Keratinocyte (primary cell): Measurements from ENCODE around the gene GATA2. TPM values are rescaled to one million over a fixed set of nuclear protein-coding genes. Genes with fewer than 3 reads are reported as not detected.

Experiments used
- DNase-seq: peaks from one replicate; pipeline ENCODE4 v3.0.0-alpha.2; 2011; ENCODE audit warnings: low read depth, missing footprints, low spot score
- FAIRE-seq: peaks from 2 replicates; lab custom pipeline; 2011; peaks lifted over from hg19 to GRCh38; lab: Jason Lieb, UNC
- H2AFZ ChIP-seq: 2 replicates; pipeline ENCODE4 v1.6.0; 2012; ENCODE audit warnings: low read length, control low read depth, inconsistent platforms; ENCODE audit not compliant: control insufficient read depth
- H3K27ac ChIP-seq: 2 replicates; pipeline ENCODE4 v1.5.1; 2011; ENCODE audit warnings: low read length; ENCODE audit not compliant: control insufficient read depth, insufficient read depth
- H3K27me3 ChIP-seq: 3 replicates; pipeline ENCODE4 v1.6.0; 2011; ENCODE audit warnings: low read length; ENCODE audit not compliant: control insufficient read depth, insufficient read depth; ENCODE audit errors: extremely low read depth
- H3K36me3 ChIP-seq, 2 experiments: 2 replicates in 1 of 2; 3 replicates in 1 of 2; pipeline ENCODE4 v1.5.1; 2011; ENCODE audit warnings: low read length in 2 of 2, mild to moderate bottlenecking in 1 of 2; ENCODE audit not compliant: control insufficient read depth in 2 of 2, insufficient read depth in 2 of 2; ENCODE audit errors: extremely low read depth in 1 of 2
- H3K4me1 ChIP-seq: 3 replicates; pipeline ENCODE4 v1.5.1; 2011; ENCODE audit warnings: low read length; ENCODE audit not compliant: control insufficient read depth, insufficient read depth; ENCODE audit errors: extremely low read depth
- H3K4me2 ChIP-seq: 3 replicates; pipeline ENCODE4 v1.6.0; 2011; ENCODE audit warnings: low read depth, low read length; ENCODE audit not compliant: control insufficient read depth, insufficient read depth; ENCODE audit errors: extremely low read depth
- H3K4me3 ChIP-seq, 3 experiments: fragments of 200-600 bp in 1 of 3; sonication (generic) in 1 of 3; 2 replicates in 2 of 3; 3 replicates in 1 of 3; pipeline ENCODE4 v1.5.1; 2011 to 2016; ENCODE audit warnings: low read length in 3 of 3, mild to moderate bottlenecking in 3 of 3, control low read depth in 2 of 3, inconsistent platforms in 1 of 3, low read depth in 1 of 3, mixed read lengths in 1 of 3, mixed run types in 1 of 3, moderate library complexity in 1 of 3; ENCODE audit not compliant: control insufficient read depth in 2 of 3, insufficient read depth in 2 of 3; ENCODE audit errors: extremely low read depth in 1 of 3
- H3K79me2 ChIP-seq: 2 replicates; pipeline ENCODE4 v1.6.0; 2012; ENCODE audit warnings: low read length; ENCODE audit not compliant: control insufficient read depth, insufficient read depth
- H3K9ac ChIP-seq: 3 replicates; pipeline ENCODE4 v1.6.0; 2011; ENCODE audit warnings: low read length; ENCODE audit not compliant: control insufficient read depth, insufficient read depth; ENCODE audit errors: extremely low read depth
- H3K9me1 ChIP-seq: 3 replicates; pipeline ENCODE4 v1.6.0; 2011; ENCODE audit warnings: low read length; ENCODE audit not compliant: control insufficient read depth, insufficient read depth; ENCODE audit errors: extremely low read depth
- H3K9me3 ChIP-seq: 2 replicates; pipeline ENCODE4 v1.5.1; 2012; ENCODE audit warnings: low read depth, low read length; ENCODE audit not compliant: control insufficient read depth
- H4K20me1 ChIP-seq: 3 replicates; pipeline ENCODE4 v1.6.0; 2011; ENCODE audit warnings: low read length; ENCODE audit not compliant: control insufficient read depth, insufficient read depth; ENCODE audit errors: extremely low read depth
- CTCF ChIP-seq, 3 experiments: IDR thresholded peaks in 1 of 3; conservative IDR thresholded peaks in 1 of 3; optimal IDR thresholded peaks in 1 of 3; 2 replicates in 2 of 3; 3 replicates in 1 of 3; pipeline versions ENCODE3 to v1.5.1; 2011; ENCODE audit warnings: low read length in 3 of 3, mild to moderate bottlenecking in 3 of 3, moderate library complexity in 2 of 3, control low read depth in 1 of 3, inconsistent platforms in 1 of 3; ENCODE audit not compliant: insufficient read depth in 2 of 3; ENCODE audit errors: extremely low read depth in 1 of 3
- EZH2 ChIP-seq: IDR thresholded peaks from one replicate; pipeline ENCODE4 v1.6.1; 2012; ENCODE audit warnings: inconsistent platforms, mild to moderate bottlenecking, low read length, moderate library complexity
- dilution Hi-C: fragments of 300-500 bp; cut with MboI; formaldehyde crosslinking; loops from one replicate; pipeline ENCODE4 v1.7.0; 2020; ENCODE audit warnings: low sequenced_read_pairs; ENCODE audit not compliant: extremely low pct_ligation_motif_present
- polyA plus RNA-seq, 5 experiments: library from polyadenylated mRNA; depleted of rRNA in 3 of 5; stranded (reverse) in 3 of 5; stranded (forward) in 1 of 5; unstranded in 1 of 5; fragments of >200 nt; gene quantifications; 1 replicate in 1 of 5; 2 replicates in 3 of 5; 3 replicates in 1 of 5; pipeline versions ENCODE4 v1.2.1 to v1.2.3, GENCODE V29; 2011 to 2012; ENCODE audit warnings: missing spikeins in 2 of 5, low read depth in 1 of 5, low replicate concordance in 1 of 5

GATA2 gene
- polyA plus RNA-seq, 1 donor (not counting 4 experiments of a cell fraction or from before 2014, with no cell fraction given), result not detected

DNA sequence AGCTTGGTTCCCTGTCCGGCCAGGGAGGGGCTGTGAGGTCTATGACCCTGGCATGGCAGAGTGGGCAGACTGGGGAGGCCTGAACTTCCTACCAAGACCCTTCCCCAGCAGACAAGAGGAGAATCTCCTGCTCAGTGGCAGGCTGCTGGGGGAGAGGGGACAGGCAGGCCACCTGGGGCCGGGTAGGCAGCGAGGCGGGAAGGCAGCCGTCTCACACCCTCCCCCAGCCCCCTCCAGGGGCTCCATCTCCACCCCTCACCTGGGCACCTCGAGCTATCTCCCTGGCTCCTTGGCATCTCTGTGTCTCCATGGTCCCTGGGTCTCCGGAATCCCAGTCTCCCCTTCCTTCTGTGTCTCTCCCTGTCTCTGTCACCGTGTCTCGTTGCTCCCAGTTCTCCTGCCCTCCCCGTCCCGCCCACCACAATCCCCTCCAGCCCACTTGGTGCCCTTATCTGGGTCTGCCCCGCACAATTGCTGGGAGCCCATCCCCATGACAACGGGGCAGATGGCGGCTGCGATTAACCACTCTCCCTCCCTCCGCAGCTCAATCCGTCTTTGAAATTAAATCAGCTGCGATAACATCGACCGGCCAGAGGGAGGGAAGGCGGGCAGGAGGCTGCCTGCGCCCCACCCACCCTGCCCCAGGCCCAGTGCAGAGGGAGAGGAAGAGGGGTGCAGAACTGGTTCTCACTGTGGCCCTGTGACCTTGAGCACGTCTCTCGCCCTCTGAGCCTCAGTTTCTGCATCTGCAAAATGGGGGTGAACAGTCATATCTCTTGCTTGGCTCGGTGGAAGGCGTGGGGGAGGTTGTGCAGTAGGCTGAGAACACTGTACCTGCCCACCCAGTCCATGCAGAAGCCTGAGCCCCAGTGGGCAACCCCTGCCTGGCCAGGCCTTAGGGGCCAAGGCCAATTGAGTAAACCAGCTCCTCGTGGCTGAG lies 36.0 kb downstream of the GATA2 start:
- Histone ChIP-seq H4K20me1 (no peaks in the 10 kb centered on the region), H3K9ac (no peak overlapping the region), H3K4me1 (no peaks in the 10 kb centered on the region), H3K4me2 (no peak overlapping the region), H2AFZ (no peak overlapping the region), H3K36me3 (no peaks in the 10 kb centered on the region), H3K79me2 (no peaks in the 10 kb centered on the region), H3K9me1 (no peaks in the 10 kb centered on the region), H3K4me3 (no peak overlapping the region), H3K27ac (no peak overlapping the region), H3K9me3 (no peaks in the 10 kb centered on the region), H3K27me3 (peaks cover 51% of the 10 kb centered on the region)
- dilution Hi-C loops, result no loop called here
- FAIRE-seq (no peak), DNase-seq (no peak)
- TF ChIP-seq EZH2 (no peak), CTCF (optimal IDR thresholded peaks at IDR 0.05 in 1 of 3, IDR thresholded peaks at IDR 0.05 in 1 of 3, conservative IDR thresholded peaks at IDR 0.05 in 1 of 3; ENCODE audit: extremely low read depth in 1 of 3, insufficient read depth in 2 of 3, low read length in 3 of 3) (no peak)

DNA sequence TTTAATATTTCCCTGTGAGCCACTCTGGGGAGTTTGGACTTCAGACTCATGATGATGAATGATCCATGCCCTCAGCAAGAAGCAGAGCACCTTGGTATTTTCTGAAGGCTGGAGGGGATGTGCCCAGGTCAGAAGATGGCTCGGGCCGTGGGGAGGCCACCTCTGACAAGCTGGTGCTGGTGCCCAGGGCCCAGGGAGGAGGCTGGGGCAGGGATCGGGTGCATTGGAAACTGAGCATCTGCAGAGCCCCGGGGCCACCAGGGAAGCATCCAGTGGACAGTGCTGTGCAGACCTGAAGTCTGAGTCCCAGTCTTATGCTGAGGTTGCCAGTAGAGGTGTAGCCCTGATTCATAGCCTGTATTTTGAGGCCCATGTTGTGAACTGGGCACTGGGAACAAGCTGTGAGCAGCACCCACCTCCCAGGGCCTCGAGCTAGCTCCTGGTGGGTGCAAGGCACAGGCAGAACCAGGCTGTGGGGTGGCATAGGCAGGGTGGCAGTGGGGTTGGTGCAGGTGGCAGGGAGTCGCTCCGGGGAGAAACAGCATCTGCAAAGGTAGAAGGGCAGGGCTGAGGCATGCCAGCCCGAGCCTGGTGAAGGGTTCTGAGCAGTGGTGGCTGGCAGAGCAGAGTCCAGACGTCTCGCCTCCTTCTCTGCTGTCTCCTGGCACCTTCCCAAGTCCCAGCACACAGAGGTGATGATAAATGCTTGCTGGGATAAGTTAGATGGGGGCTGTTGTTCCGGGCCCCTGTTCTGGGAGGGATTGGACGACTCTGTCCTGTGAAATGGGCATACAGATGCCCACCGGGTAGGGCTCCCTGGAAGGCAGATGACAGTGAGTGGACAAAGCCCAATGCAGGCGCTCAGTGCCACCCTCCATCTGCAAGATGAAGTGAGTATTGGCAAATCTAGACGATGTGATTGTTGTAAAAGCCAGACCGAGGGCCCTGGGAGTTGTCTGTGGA lies 36.9 kb downstream of the GATA2 start:
- no peak for FAIRE-seq

More for the DNA sequence above, 36.9 kb downstream of the GATA2 start:
- Histone ChIP-seq H3K9ac (no peak overlapping the region), H3K4me1 (no peaks in the 10 kb centered on the region), H2AFZ (no peak overlapping the region), H3K27ac (no peak overlapping the region), H4K20me1 (no peaks in the 10 kb centered on the region), H3K79me2 (no peaks in the 10 kb centered on the region), H3K9me3 (no peaks in the 10 kb centered on the region), H3K9me1 (no peaks in the 10 kb centered on the region), H3K4me2 (no peak overlapping the region), H3K27me3 (peaks cover 48% of the 10 kb centered on the region), H3K36me3 (no peaks in the 10 kb centered on the region), H3K4me3 (no peak overlapping the region)
- no peak for DNase-seq
- no peak for TF ChIP-seq CTCF (optimal IDR thresholded peaks at IDR 0.05 in 1 of 3, IDR thresholded peaks at IDR 0.05 in 1 of 3, conservative IDR thresholded peaks at IDR 0.05 in 1 of 3; ENCODE audit: extremely low read depth in 1 of 3, insufficient read depth in 2 of 3, low read length in 3 of 3)
- dilution Hi-C loops, result no loop called here
